Uterus (tissue), 4 donors: ENCODE data around the gene MFSD11. TPM values are rescaled to one million over a fixed set of nuclear protein-coding genes. Genes with fewer than 3 reads are reported as not detected.
"Not testable (repeated sequence)": the region's sequence is repeated elsewhere in the genome, so short reads cannot be mapped to it uniquely, and the experiment has no call there.

Experiments used
- DNase-seq, 2 donors: peaks; one replicate each; pipeline ENCODE4 v3.0.0-alpha.2; 2019 to 2020
- H3K27ac ChIP-seq, 2 donors: fragments of 200-600 bp; sonication (generic); 1 replicate in 1 of 2; 2 replicates in 1 of 2; pipeline ENCODE4 v1.5.1; 2016 to 2018
- H3K27me3 ChIP-seq, 2 donors: fragments of 200-600 bp; sonication (generic); one replicate each; pipeline ENCODE4 v1.5.1; 2018 to 2019; ENCODE audit warnings: control low read depth in 1 of 2
- H3K36me3 ChIP-seq, 2 donors: fragments of 200-600 bp; sonication (generic); one replicate each; pipeline ENCODE4 v1.5.1; 2019; ENCODE audit warnings: control low read depth in 1 of 2
- H3K4me1 ChIP-seq, 2 donors: fragments of 200-600 bp; sonication (generic); one replicate each; pipeline ENCODE4 v1.5.1; 2018 to 2019; ENCODE audit warnings: control low read depth in 1 of 2
- H3K4me3 ChIP-seq, 2 donors: fragments of 200-600 bp; sonication (generic); 1 replicate in 1 of 2; 2 replicates in 1 of 2; pipeline ENCODE4 v1.5.1; 2018 to 2019; ENCODE audit warnings: mild to moderate bottlenecking in 1 of 2
- H3K9me3 ChIP-seq, 2 donors: fragments of 200-600 bp; sonication (generic); one replicate each; pipeline ENCODE4 v1.5.1; 2019; ENCODE audit warnings: control low read depth in 1 of 2
- POLR2A ChIP-seq, 2 donors: fragments of 450-650 bp; IDR thresholded peaks; one replicate each; pipeline ENCODE4 v1.6.1; 2016; ENCODE audit warnings: antibody characterized with exemption in 2 of 2, mild to moderate bottlenecking in 1 of 2, moderate library complexity in 1 of 2
- intact Hi-C: fragments of 100-400 bp; cut with DNase I; formaldehyde crosslinking; loops from one replicate; pipeline ENCODE4 v1.15.1; 2023; ENCODE audit warnings: low total_unique reads
- total RNA-seq, 4 donors: library from RNA; depleted of rRNA in 3 of 4; stranded (reverse); fragments of >200 nt in 3 of 4; gene quantifications; one replicate each; pipeline versions ENCODE4 v1.1.0 to v1.2.4, GENCODE V29; 2014 to 2023
- TF ChIP-seq, protein P1 (sequence below), 4 experiments: fragments of 200-600 bp in 2 of 4; fragments of 450-650 bp in 2 of 4; sonication (generic) in 2 of 4; IDR thresholded peaks; one replicate each; pipeline ENCODE4 v1.5.1; 2016 to 2019; ENCODE audit warnings: antibody characterized with exemption in 4 of 4, mild to moderate bottlenecking in 2 of 4, moderate library complexity in 1 of 4
- donor health status: DM: yes; HTN: yes; CAD: no.

The MFSD11 gene
- total RNA-seq, 4 donors from 2014 or later = 32.0 to 69.2 (median 45.2) TPM

GRCh38 chr17:76727745-76728456 is 10.0 kb upstream of the MFSD11 start:
- intact Hi-C loops = no loop called here
- no peaks in the 10 kb centered on the region for H3K36me3 ChIP-seq
- H3K9me3 ChIP-seq = no peaks in the 10 kb centered on the region
- TF ChIP-seq POLR2A (IDR thresholded peaks at IDR 0.05) = no peak
- TF ChIP-seq, protein P1, sequence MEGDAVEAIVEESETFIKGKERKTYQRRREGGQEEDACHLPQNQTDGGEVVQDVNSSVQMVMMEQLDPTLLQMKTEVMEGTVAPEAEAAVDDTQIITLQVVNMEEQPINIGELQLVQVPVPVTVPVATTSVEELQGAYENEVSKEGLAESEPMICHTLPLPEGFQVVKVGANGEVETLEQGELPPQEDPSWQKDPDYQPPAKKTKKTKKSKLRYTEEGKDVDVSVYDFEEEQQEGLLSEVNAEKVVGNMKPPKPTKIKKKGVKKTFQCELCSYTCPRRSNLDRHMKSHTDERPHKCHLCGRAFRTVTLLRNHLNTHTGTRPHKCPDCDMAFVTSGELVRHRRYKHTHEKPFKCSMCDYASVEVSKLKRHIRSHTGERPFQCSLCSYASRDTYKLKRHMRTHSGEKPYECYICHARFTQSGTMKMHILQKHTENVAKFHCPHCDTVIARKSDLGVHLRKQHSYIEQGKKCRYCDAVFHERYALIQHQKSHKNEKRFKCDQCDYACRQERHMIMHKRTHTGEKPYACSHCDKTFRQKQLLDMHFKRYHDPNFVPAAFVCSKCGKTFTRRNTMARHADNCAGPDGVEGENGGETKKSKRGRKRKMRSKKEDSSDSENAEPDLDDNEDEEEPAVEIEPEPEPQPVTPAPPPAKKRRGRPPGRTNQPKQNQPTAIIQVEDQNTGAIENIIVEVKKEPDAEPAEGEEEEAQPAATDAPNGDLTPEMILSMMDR (IDR thresholded peaks at IDR 0.05) = no peak
- peaks cover 8 to 19% of the 10 kb centered on the region in 2 donors for H3K4me1 ChIP-seq
- H3K27me3 ChIP-seq = no peaks in the 10 kb centered on the region
- peak overlapping the region; percentile 98 to 99 for H3K27ac ChIP-seq
- DNase-seq = no peak
- H3K4me3 ChIP-seq = peak overlapping the region; percentile 91 to 98

GRCh38 chr17:76731800-76732733 is 5.9 kb upstream of the MFSD11 start:
- intact Hi-C loops, DNase-seq, H3K36me3 ChIP-seq, H3K27me3 ChIP-seq, H3K4me3 ChIP-seq, H3K27ac ChIP-seq, H3K9me3 ChIP-seq: not testable (repeated sequence)
- H3K4me1 ChIP-seq = peaks cover 14 to 21% of the 10 kb centered on the region in 2 donors

- peaks cover 14% of the 10 kb centered on the region in 2 donors for H3K4me1 ChIP-seq
- H3K36me3 ChIP-seq = no peaks in the 10 kb centered on the region
- H3K27ac ChIP-seq = peak overlapping the region in 1 of 2 donors; percentile 17
Observed at GRCh38 chr17:76732734-76733617, 4.9 kb upstream of the MFSD11 start.

GRCh38 chr17:76733618-76733957 is 4.3 kb upstream of the MFSD11 start:
- H3K27me3 ChIP-seq = no peaks in the 10 kb centered on the region
- no peak overlapping the region for H3K27ac ChIP-seq
- intact Hi-C loops = no loop called here
- H3K36me3 ChIP-seq = no peaks in the 10 kb centered on the region
- no peaks in the 10 kb centered on the region for H3K9me3 ChIP-seq
- no peak overlapping the region for H3K4me3 ChIP-seq
- H3K4me1 ChIP-seq = peaks cover 14% of the 10 kb centered on the region in 2 donors
- no peak for TF ChIP-seq POLR2A (IDR thresholded peaks at IDR 0.05)
- TF ChIP-seq, protein P1 (IDR thresholded peaks at IDR 0.05) = no peak
- no peak for DNase-seq

More at GRCh38 chr17:76732734-76733617, 4.9 kb upstream of the MFSD11 start:
- TF ChIP-seq POLR2A (IDR thresholded peaks at IDR 0.05) = no peak
- TF ChIP-seq, protein P1 (IDR thresholded peaks at IDR 0.05) = no peak
- Histone ChIP-seq H3K9me3 (no peaks in the 10 kb centered on the region), H3K27me3 (no peaks in the 10 kb centered on the region), H3K4me3 (no peak overlapping the region)
- intact Hi-C loops = no loop called here
- DNase-seq = no peak

DNA sequence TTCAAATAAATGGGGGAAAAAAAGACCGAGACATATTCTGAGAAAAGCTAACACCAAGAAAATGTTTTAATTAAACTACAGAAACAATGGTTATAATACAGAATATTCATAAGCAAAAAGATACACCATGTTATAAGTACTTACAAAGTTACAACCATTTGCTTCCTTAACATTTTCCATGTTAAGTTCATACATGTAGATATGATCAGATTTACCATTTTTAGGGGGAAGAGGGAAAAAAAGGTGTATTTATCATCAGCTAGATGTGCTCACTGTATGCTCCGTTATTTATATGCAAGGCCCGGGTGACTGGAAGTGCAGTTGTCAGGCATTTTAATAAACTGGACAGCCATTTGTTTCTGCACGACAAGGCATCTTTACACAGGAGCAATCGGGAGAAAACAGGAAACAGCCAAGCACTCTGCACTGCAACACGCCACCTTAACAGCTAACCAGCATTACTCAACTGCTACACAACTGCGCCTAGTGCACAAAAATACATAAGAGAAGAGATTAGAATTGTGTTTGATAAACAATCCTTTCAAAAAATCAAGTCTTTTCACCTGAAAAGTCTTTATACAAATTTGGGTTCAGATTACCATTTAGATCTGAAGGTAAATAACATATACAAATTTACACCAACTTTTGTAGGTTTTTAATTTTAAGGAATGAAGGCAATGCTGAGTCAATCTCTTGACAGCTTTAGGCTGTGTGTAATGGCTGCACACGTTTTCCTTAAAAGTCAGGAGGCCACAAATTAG is 3.7 kb upstream of the MFSD11 start:
- Histone ChIP-seq H3K4me3 (no peak overlapping the region), H3K9me3 (no peaks in the 10 kb centered on the region), H3K27me3 (no peaks in the 10 kb centered on the region), H3K4me1 (peaks cover 14% of the 10 kb centered on the region in 2 donors), H3K36me3 (no peaks in the 10 kb centered on the region), H3K27ac (peak overlapping the region in 1 of 2 donors; percentile 100)
- intact Hi-C loops = no loop called here
- no peak for DNase-seq
- TF ChIP-seq, protein P1 (IDR thresholded peaks at IDR 0.05) = no peak
- no peak for TF ChIP-seq POLR2A (IDR thresholded peaks at IDR 0.05)
